Fibroblast of lung (primary cell): ENCODE measurements around the gene NXPH3.

Source experiments
- EZH2 ChIP-seq: IDR thresholded peaks from 2 replicates; pipeline ENCODE4 v1.5.1; 2012; ENCODE audit warnings: low read length, control low read depth, mild to moderate bottlenecking; ENCODE audit errors: missing control alignments
- TF ChIP-seq, protein P1 (sequence below), 2 donors: IDR thresholded peaks in 1 of 2; conservative IDR thresholded peaks in 1 of 2; 1 replicate in 1 of 2; 2 replicates in 1 of 2; pipeline ENCODE4 v1.5.1; 2011 to 2012; ENCODE audit warnings: low read length in 2 of 2, control low read depth in 1 of 2, inconsistent platforms in 1 of 2, low read depth in 1 of 2, mild to moderate bottlenecking in 1 of 2

- TF ChIP-seq, protein P1, sequence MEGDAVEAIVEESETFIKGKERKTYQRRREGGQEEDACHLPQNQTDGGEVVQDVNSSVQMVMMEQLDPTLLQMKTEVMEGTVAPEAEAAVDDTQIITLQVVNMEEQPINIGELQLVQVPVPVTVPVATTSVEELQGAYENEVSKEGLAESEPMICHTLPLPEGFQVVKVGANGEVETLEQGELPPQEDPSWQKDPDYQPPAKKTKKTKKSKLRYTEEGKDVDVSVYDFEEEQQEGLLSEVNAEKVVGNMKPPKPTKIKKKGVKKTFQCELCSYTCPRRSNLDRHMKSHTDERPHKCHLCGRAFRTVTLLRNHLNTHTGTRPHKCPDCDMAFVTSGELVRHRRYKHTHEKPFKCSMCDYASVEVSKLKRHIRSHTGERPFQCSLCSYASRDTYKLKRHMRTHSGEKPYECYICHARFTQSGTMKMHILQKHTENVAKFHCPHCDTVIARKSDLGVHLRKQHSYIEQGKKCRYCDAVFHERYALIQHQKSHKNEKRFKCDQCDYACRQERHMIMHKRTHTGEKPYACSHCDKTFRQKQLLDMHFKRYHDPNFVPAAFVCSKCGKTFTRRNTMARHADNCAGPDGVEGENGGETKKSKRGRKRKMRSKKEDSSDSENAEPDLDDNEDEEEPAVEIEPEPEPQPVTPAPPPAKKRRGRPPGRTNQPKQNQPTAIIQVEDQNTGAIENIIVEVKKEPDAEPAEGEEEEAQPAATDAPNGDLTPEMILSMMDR (conservative IDR thresholded peaks at IDR 0.05 in 1 of 2, IDR thresholded peaks at IDR 0.05 in 1 of 2; ENCODE audit: low read depth in 1 of 2, low read length in 2 of 2) = no peak
- TF ChIP-seq EZH2 = no peak
Observed at GRCh38 chr17:49616601-49617131, 41.0 kb downstream of the NXPH3 start.
